NK-92 (cell line): ENCODE results near the gene IL17C.
A peak's percentile ranks its signal among the peaks of the same experiment; 100 is the strongest.

Experiments
- DNase-seq: peaks from one replicate; lab custom pipeline; 2025; ENCODE audit not compliant: unreplicated experiment; lab: John Stamatoyannopoulos, UW

The IL17C gene

GRCh38 chr16:88645455-88645854 lies 7.1 kb downstream of the IL17C start:
- DNase-seq = no peak

DNA sequence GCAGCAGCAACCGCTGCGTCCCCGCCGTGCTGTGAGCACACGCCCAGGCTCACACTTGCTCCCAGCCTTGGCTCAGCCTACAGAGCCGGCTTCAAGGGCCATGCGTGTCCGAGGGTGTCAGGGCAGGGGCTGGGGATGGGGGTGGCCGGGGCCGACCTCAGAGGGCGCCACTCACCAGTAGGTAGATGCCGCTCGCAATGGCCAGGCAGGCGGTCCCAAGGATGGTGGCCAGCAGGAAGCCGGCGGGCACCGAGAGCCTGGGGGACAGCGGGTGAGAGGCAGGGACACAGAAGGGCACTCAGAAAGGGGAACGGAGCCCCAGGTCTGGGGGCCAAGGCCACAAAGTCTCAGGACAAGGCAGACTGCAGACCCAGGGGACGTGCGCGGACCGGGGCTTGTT lies 7.6 kb downstream of the IL17C start:
- no peak for DNase-seq

DNA sequence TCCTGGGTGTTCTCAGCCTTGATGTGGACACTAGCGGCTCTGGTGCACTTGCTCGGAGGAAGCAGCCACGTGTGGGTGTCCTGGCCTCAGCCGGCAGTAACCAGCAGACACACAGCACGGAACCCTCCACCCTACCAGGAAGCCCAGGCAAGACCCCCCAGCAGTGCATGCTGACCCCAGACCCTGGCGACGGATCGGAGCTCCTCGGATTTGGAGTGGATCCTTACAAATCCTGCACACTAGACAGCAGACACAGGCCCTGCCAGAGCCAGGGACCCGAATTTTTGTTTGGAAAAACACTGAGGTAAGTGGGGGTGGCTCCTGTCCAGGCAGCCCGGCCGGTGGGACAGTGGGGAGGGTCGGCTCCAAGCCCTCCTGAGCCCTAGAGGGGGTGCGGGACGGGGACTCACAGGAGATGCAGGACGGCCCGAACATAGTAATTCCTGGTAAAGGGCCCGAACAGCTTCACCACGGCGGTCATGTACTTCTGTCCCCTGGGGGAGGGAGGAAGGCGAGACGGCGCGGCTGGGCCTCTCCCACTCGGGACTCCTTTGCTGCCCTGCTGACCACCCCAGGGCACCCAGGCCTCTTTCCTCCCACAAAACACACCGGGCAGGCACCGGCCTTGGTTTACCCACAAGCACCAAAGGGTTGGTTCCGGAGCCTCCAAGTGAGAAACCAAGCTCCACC lies 8.1 kb downstream of the IL17C start:
- DNase-seq = no peak

- no peak for DNase-seq
Observed at GRCh38 chr16:88647178-88648070, 9.1 kb downstream of the IL17C start.

- no peak for DNase-seq
Observed at GRCh38 chr16:88649195-88649923, 11.0 kb downstream of the IL17C start.

- DNase-seq = no peak
Observed at GRCh38 chr16:88649924-88650748, 11.8 kb downstream of the IL17C start.

- peak; percentile 28 for DNase-seq
Observed at GRCh38 chr16:88650749-88651275, 12.4 kb downstream of the IL17C start, which contains the start of gene CYBA. Gene CYBA, minus strand, starts transcription at chr16:88651053. Its CDS starts 40 bp downstream, at chr16:88651013.

DNA sequence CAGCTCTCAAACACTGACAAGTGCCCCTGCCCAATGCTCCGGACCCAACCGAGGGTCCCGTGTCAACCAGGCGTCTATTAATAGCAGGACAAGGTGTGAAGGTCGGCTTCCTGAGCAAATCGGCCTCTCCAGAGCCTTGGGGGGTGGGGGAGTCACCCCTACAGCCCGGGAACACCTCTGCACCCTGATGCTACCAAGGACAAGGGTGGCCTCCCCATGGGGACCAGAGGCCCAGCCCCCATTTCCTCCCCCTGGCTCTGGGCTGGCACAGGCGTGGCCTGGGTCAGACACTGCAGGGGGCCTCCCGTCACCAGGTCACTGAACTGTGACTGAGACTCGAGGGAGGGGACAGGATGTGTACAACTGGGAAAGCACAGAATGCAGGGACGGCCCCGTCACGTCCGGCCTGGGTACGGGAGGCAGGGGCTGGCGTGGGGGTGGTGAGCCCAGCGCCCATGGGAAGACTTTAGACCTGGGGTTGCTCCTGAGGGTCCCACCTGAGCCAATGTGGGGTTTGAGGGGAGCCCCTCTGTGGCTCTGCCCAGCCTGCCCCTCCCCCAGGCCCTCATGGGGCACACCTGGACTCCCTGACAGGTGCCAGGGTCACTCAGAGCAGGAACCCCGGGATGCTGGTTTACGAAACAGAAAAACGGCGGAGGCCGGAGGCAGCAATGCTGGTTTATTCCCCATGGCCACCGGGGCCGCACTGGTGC lies 13.1 kb downstream of the IL17C start:
- DNase-seq = no peak

DNA sequence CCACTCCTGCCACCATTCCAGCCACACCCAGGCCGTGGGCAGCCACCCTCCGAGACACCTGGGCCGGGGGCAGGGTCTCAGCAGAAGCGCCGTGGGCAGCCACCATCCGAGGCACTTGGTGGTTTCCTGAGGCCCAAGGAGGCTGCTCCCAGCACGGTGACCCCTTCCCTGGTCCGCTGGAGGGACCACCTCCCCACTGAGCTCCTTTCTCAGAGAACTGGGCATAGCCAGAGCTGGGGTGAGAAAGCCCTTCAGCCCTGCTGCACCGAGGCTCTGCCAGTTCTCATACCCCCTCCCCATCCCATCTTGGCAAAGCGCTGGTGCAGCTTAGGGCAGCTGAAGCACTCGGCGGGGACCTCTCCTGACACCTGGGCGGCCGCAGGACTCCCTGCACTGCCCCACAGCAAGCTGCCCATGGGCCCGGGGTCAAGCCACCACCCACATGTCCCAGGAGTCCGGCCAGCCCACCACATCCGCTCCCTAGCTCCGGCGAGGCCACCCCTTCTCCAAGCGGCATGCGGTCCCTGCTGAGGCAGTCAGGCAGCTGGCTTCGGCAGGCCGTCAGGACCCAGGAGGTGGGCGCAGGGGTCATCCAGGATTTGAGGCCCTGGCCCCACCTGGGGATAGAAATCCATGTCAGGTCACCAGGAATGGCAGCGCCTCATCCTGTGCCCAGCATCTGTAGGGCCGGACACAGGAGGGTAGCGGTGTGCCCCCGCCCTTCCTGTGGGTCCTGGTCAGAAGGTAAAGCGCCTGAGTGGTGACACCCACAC lies 13.8 kb downstream of the IL17C start:
- no peak for DNase-seq

DNA sequence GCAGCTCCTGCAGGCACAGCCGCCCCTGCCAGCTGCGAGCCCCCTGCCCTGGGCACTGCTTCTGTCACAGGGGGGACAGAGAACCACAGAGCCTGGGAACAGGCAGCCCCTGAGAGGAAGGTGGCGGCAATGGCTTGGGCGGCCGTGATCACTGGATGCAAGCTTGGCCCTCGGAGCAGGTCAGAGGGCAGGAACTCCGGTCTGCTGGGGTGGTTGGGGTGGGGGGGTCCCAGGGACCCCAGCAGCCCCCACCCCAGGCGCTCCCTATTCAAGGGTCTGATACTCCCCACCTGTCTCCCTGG lies 14.3 kb downstream of the IL17C start:
- no peak for DNase-seq

GRCh38 chr16:88653101-88653500 lies 14.7 kb downstream of the IL17C start:
- DNase-seq = no peak

- no peak for DNase-seq
Observed at GRCh38 chr16:88653596-88654362, 15.4 kb downstream of the IL17C start.

- no peak for DNase-seq
Observed at GRCh38 chr16:88654363-88655052, 16.1 kb downstream of the IL17C start.

DNA sequence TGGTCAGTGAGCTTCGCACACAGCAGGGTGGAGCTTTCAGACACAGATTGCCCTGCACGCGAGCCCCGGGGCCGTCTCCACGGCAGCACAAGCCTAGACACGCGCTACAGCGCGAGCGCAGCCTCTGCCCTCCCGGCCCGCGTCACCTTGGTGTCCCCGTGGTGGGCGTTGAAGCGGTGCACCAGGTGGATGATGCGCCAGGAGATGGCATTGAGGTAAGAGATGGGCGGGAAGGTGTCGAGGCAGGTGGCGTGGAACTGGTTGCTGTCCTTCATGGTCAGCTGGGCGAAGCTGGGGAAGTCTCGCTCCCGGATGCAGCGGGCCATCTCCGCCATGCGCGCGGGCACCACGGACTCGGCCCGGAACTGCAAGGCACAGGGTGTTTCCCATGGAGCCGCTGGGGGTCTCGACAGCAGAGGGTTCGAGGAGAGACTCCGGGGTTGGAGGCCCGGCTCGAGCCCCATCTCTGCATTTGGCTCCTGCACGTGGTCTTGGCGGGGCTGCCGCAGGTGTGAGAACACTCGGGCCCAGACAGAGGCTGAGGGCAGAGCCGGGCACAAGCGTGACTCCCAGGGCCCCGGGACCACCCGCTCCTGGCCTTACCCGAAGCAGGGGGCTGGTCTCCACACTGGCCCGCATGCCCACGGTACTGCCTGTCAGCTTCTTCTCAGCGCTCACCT lies 16.8 kb downstream of the IL17C start:
- DNase-seq = no peak

DNA sequence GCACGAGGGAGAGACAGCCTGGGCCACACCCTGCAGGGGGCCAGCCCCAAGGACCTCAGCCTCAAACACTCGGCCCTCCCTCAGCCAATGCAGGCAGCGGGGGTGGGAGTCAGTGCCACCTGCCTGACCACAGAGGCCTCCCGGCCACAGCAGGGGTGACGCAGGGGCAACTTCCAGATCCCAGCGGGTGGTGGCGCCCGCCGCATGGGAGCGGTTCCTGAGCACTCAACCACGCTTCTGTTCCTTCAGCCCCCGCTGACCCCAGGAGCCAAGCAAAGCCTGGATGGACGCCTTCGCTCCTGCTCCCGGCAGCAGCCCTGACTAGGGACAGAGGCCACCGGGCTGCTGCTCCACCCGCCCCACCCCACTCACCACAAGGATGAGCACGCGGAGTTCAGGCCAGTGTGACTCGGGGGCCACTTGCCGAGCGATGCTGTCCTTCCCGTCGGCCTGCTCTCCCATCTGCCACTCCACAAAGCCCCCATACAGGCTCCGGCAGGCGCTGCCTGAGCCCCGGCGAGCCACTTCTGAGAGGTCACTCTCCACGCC lies 17.4 kb downstream of the IL17C start:
- no peak for DNase-seq

DNA sequence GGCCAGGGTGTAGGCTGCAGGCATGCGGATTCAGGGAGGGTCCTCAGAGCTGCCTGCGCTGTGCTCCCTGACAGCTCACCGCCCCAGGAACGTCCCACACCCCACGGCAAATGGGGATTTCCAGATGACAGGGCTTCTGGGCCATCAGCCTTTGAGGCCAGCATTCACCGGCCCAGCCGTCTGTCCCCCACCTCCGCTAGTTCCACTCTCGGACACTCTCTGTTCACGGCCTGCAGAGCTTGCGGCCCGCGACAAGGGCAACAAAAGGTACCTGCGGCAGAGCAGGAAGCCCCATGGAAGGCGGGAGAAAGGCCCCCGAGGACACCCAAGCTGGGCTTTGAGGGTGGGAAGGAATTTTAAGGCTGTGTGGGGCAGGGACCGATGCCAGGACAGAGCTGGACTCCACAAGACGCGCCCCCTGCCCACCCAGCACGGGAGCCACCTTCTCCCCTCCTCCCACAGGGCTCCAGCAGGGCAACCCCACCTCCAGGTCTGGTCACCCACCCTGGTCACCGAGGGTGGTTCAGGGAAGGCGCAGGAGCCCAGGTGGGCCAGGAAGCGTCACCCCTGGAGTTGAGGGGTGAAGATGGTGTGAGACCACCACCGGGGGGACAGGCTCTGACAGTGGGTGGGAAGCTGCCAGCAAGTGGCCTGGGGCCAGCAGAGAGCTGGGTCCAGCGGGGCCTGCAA lies 18.1 kb downstream of the IL17C start:
- no peak for DNase-seq

GRCh38 chr16:88657371-88657770 lies 19.0 kb downstream of the IL17C start:
- no peak for DNase-seq
